ENCODE results near the gene JAKMIP3. TPM values are rescaled to one million over a fixed set of nuclear protein-coding genes. Genes with fewer than 3 reads are reported as not detected.

Gene JAKMIP3
- total RNA-seq, 2 experiments from 2014 or later, result 0.07 to 0.12 TPM

GRCh38 chr10:132106431-132106830 is 40.7 kb downstream of the JAKMIP3 start:
- CTCF ChIA-PET, result interaction anchor here (1.1 kb wide), 1 partner anchor 188 kb away, joined by 3 read pairs; no protein-coding TSS in a partner anchor
- DNase-seq, result no peak
- H3K4me1 Mint-ChIP-seq, result no peaks in the 10 kb centered on the region
- POLR2A ChIA-PET, result no interaction called here
- H3K36me3 Mint-ChIP-seq (ENCODE audit: low read depth), result no peaks in the 10 kb centered on the region
- no peak overlapping the region for H3K4me3 Mint-ChIP-seq
- no peaks in the 10 kb centered on the region for H3K9me3 Mint-ChIP-seq
- H3K27ac Mint-ChIP-seq, result no peak overlapping the region
- no peaks in the 10 kb centered on the region for H3K27me3 Mint-ChIP-seq

- DNase-seq, result no peak
- H3K4me3 Mint-ChIP-seq, result no peak overlapping the region
- H3K9me3 Mint-ChIP-seq, result no peaks in the 10 kb centered on the region
- H3K27me3 Mint-ChIP-seq, result no peaks in the 10 kb centered on the region
- H3K27ac Mint-ChIP-seq, result no peak overlapping the region
- H3K36me3 Mint-ChIP-seq (ENCODE audit: low read depth), result no peaks in the 10 kb centered on the region
- ChIA-PET CTCF (no interaction called here), POLR2A (no interaction called here)
- H3K4me1 Mint-ChIP-seq, result no peaks in the 10 kb centered on the region
Observed at GRCh38 chr10:132107186-132107948, 41.6 kb downstream of the JAKMIP3 start.

GRCh38 chr10:132107949-132108877 is 42.5 kb downstream of the JAKMIP3 start:
- no peaks in the 10 kb centered on the region for H3K27me3 Mint-ChIP-seq
- POLR2A ChIA-PET, result no interaction called here

GRCh38 chr10:132109341-132110110 is 43.8 kb downstream of the JAKMIP3 start:
- no peaks in the 10 kb centered on the region for H3K27me3 Mint-ChIP-seq
- ChIA-PET POLR2A (no interaction called here), CTCF (interaction anchor here (1.2 kb wide), 1 partner anchor 15 kb away, joined by 4 read pairs; no protein-coding TSS in a partner anchor)
- no peaks in the 10 kb centered on the region for H3K4me1 Mint-ChIP-seq
- H3K9me3 Mint-ChIP-seq, result no peaks in the 10 kb centered on the region
- no peak overlapping the region for H3K4me3 Mint-ChIP-seq
- no peak overlapping the region for H3K27ac Mint-ChIP-seq
- no peaks in the 10 kb centered on the region for H3K36me3 Mint-ChIP-seq (ENCODE audit: low read depth)
- no peak for DNase-seq

More at GRCh38 chr10:132107949-132108877, 42.5 kb downstream of the JAKMIP3 start:
- Mint-ChIP-seq H3K9me3 (no peaks in the 10 kb centered on the region), H3K36me3 (ENCODE audit: low read depth) (no peaks in the 10 kb centered on the region), H3K27ac (no peak overlapping the region), H3K4me3 (no peak overlapping the region), H3K4me1 (no peaks in the 10 kb centered on the region)
- no peak for DNase-seq
- CTCF ChIA-PET, result no interaction called here

- ChIA-PET CTCF (no interaction called here), POLR2A (no interaction called here)
- DNase-seq, result no peak
- no peaks in the 10 kb centered on the region for H3K4me1 Mint-ChIP-seq
- no peaks in the 10 kb centered on the region for H3K27me3 Mint-ChIP-seq
- no peak overlapping the region for H3K4me3 Mint-ChIP-seq
- no peak overlapping the region for H3K27ac Mint-ChIP-seq
- H3K9me3 Mint-ChIP-seq, result no peaks in the 10 kb centered on the region
- no peaks in the 10 kb centered on the region for H3K36me3 Mint-ChIP-seq (ENCODE audit: low read depth)
Observed at GRCh38 chr10:132110111-132110521, 44.4 kb downstream of the JAKMIP3 start.

GRCh38 chr10:132110713-132111112 is 45.0 kb downstream of the JAKMIP3 start:
- H3K27me3 Mint-ChIP-seq, result no peaks in the 10 kb centered on the region
- H3K36me3 Mint-ChIP-seq (ENCODE audit: low read depth), result no peaks in the 10 kb centered on the region
- no peak overlapping the region for H3K27ac Mint-ChIP-seq
- no peak for DNase-seq
- no peaks in the 10 kb centered on the region for H3K4me1 Mint-ChIP-seq
- H3K9me3 Mint-ChIP-seq, result no peaks in the 10 kb centered on the region
- H3K4me3 Mint-ChIP-seq, result no peak overlapping the region
- ChIA-PET CTCF (no interaction called here), POLR2A (no interaction called here)

GRCh38 chr10:132111121-132111731 is 45.5 kb downstream of the JAKMIP3 start:
- Mint-ChIP-seq H3K27ac (no peak overlapping the region), H3K9me3 (no peaks in the 10 kb centered on the region), H3K36me3 (ENCODE audit: low read depth) (no peaks in the 10 kb centered on the region), H3K27me3 (no peaks in the 10 kb centered on the region), H3K4me3 (no peak overlapping the region), H3K4me1 (no peaks in the 10 kb centered on the region)
- DNase-seq, result no peak
- ChIA-PET POLR2A (no interaction called here), CTCF (no interaction called here)

- Mint-ChIP-seq H3K9me3 (no peaks in the 10 kb centered on the region), H3K36me3 (ENCODE audit: low read depth) (no peaks in the 10 kb centered on the region), H3K4me1 (no peaks in the 10 kb centered on the region), H3K27ac (no peak overlapping the region), H3K4me3 (no peak overlapping the region), H3K27me3 (no peaks in the 10 kb centered on the region)
- no peak for DNase-seq
- ChIA-PET CTCF (interaction anchor here (1.2 kb wide), 1 partner anchor 12 kb away, joined by 3 read pairs; no protein-coding TSS in a partner anchor), POLR2A (no interaction called here)
Observed at GRCh38 chr10:132111871-132112341, 46.2 kb downstream of the JAKMIP3 start.

GRCh38 chr10:132112611-132113010 is 46.9 kb downstream of the JAKMIP3 start:
- CTCF ChIA-PET, result interaction anchor here (1.2 kb wide), 1 partner anchor 13 kb away, joined by 3 read pairs; no protein-coding TSS in a partner anchor
- no peak for DNase-seq
- Mint-ChIP-seq H3K4me3 (no peak overlapping the region), H3K36me3 (ENCODE audit: low read depth) (no peaks in the 10 kb centered on the region), H3K27me3 (no peaks in the 10 kb centered on the region), H3K4me1 (no peaks in the 10 kb centered on the region), H3K27ac (no peak overlapping the region), H3K9me3 (no peaks in the 10 kb centered on the region)
- POLR2A ChIA-PET, result no interaction called here

GRCh38 chr10:132113206-132113605 is 47.5 kb downstream of the JAKMIP3 start:
- H3K27ac Mint-ChIP-seq, result no peak overlapping the region
- CTCF ChIA-PET, result interaction anchor here (1.2 kb wide), 1 partner anchor 13 kb away, joined by 3 read pairs; no protein-coding TSS in a partner anchor
- no peak overlapping the region for H3K4me3 Mint-ChIP-seq
- no peaks in the 10 kb centered on the region for H3K36me3 Mint-ChIP-seq (ENCODE audit: low read depth)
- H3K4me1 Mint-ChIP-seq, result no peaks in the 10 kb centered on the region
- H3K9me3 Mint-ChIP-seq, result no peaks in the 10 kb centered on the region
- no peak for DNase-seq
- H3K27me3 Mint-ChIP-seq, result no peaks in the 10 kb centered on the region
- POLR2A ChIA-PET, result no interaction called here

- CTCF ChIA-PET, result no interaction called here
- Mint-ChIP-seq H3K4me3 (no peak overlapping the region), H3K9me3 (no peaks in the 10 kb centered on the region), H3K27ac (no peak overlapping the region), H3K36me3 (ENCODE audit: low read depth) (no peaks in the 10 kb centered on the region), H3K4me1 (no peaks in the 10 kb centered on the region), H3K27me3 (no peaks in the 10 kb centered on the region)
- POLR2A ChIA-PET, result no interaction called here
- no peak for DNase-seq
Observed at GRCh38 chr10:132113766-132114365, 48.1 kb downstream of the JAKMIP3 start.

GRCh38 chr10:132114953-132115520 is 49.3 kb downstream of the JAKMIP3 start:
- no peaks in the 10 kb centered on the region for H3K9me3 Mint-ChIP-seq
- no peaks in the 10 kb centered on the region for H3K4me1 Mint-ChIP-seq
- no peak overlapping the region for H3K4me3 Mint-ChIP-seq
- ChIA-PET POLR2A (no interaction called here), CTCF (no interaction called here)
- H3K27ac Mint-ChIP-seq, result no peak overlapping the region
- DNase-seq, result no peak
- H3K36me3 Mint-ChIP-seq (ENCODE audit: low read depth), result no peaks in the 10 kb centered on the region
- H3K27me3 Mint-ChIP-seq, result no peaks in the 10 kb centered on the region

All from activated CD4-positive, alpha-beta T cell treated with anti-CD3 and anti-CD28 coated beads, Interleukin-2, amount 10 ng/mL, durations not matched to agents 7 days and 5 days (primary cell).